NCI-H510A (cell line): ENCODE measurements around the gene RND1.
"Not testable (repeated sequence)": the region's sequence is repeated elsewhere in the genome, so short reads cannot be mapped to it uniquely, and the experiment has no call there.

Source experiments
- DNase-seq: peaks from one replicate; lab custom pipeline; 2025; lab: John Stamatoyannopoulos, UW

RND1 gene

GRCh38 chr12:48868451-48868850 is 2.8 kb upstream of the RND1 start:
- no peak for DNase-seq

- DNase-seq = no peak
Observed at GRCh38 chr12:48866052-48866711, 512 bp upstream of the RND1 start.

- no peak for DNase-seq
Observed at GRCh38 chr12:48863291-48863690, 2.4 kb downstream of the RND1 start.

- no peak for DNase-seq
Observed at GRCh38 chr12:48862760-48863159, 2.9 kb downstream of the RND1 start.

GRCh38 chr12:48861111-48861510 is 4.6 kb downstream of the RND1 start:
- no peak for DNase-seq

GRCh38 chr12:48860236-48860635 is 5.4 kb downstream of the RND1 start:
- not testable (repeated sequence) for DNase-seq

GRCh38 chr12:48859607-48860006 is 6.1 kb downstream of the RND1 start:
- no peak for DNase-seq

GRCh38 chr12:48858043-48858442 is 7.6 kb downstream of the RND1 start:
- no peak for DNase-seq

GRCh38 chr12:48857278-48857994 is 8.2 kb downstream of the RND1 start:
- no peak for DNase-seq

- DNase-seq = no peak
Observed at GRCh38 chr12:48856379-48856778, 9.3 kb downstream of the RND1 start.

- DNase-seq = not testable (repeated sequence)
Observed at GRCh38 chr12:48854932-48855331, 10.7 kb downstream of the RND1 start.

GRCh38 chr12:48854488-48854887 is 11.2 kb downstream of the RND1 start:
- DNase-seq = no peak

- DNase-seq = peak; percentile 34
Observed at GRCh38 chr12:48852734-48853688, 12.7 kb downstream of the RND1 start.

GRCh38 chr12:48851883-48852733 is 13.6 kb downstream of the RND1 start, which contains the start of gene DDX23:
TSS of gene DDX23 (minus strand) at chr12:48852163. CDS start at chr12:48845782, 6,381 bp downstream.
- DNase-seq = peak; percentile 92

GRCh38 chr12:48842021-48842420 is 23.6 kb downstream of the RND1 start:
- not testable (repeated sequence) for DNase-seq

GRCh38 chr12:48838048-48838447 is 27.6 kb downstream of the RND1 start:
- DNase-seq = no peak

- DNase-seq = no peak
Observed at GRCh38 chr12:48832321-48833060, 33.2 kb downstream of the RND1 start.

- DNase-seq = no peak
Observed at GRCh38 chr12:48831257-48831656, 34.4 kb downstream of the RND1 start.

GRCh38 chr12:48828841-48829575 is 36.7 kb downstream of the RND1 start:
- DNase-seq = no peak

GRCh38 chr12:48828293-48828692 is 37.4 kb downstream of the RND1 start:
- no peak for DNase-seq
